HG02938 (cell line): Measurements from ENCODE around the gene RADIL.
"Not testable (repeated sequence)": the region's sequence is repeated elsewhere in the genome, so short reads cannot be mapped to it uniquely, and the experiment has no call there.

Source experiments
- ATAC-seq: cut with Tn5 transposase; IDR thresholded peaks from one replicate; pipeline ENCODE4 v1.9.1; 2021; ENCODE audit warnings: mild to moderate bottlenecking, moderate library complexity; ENCODE audit not compliant: unreplicated experiment

Gene RADIL

DNA sequence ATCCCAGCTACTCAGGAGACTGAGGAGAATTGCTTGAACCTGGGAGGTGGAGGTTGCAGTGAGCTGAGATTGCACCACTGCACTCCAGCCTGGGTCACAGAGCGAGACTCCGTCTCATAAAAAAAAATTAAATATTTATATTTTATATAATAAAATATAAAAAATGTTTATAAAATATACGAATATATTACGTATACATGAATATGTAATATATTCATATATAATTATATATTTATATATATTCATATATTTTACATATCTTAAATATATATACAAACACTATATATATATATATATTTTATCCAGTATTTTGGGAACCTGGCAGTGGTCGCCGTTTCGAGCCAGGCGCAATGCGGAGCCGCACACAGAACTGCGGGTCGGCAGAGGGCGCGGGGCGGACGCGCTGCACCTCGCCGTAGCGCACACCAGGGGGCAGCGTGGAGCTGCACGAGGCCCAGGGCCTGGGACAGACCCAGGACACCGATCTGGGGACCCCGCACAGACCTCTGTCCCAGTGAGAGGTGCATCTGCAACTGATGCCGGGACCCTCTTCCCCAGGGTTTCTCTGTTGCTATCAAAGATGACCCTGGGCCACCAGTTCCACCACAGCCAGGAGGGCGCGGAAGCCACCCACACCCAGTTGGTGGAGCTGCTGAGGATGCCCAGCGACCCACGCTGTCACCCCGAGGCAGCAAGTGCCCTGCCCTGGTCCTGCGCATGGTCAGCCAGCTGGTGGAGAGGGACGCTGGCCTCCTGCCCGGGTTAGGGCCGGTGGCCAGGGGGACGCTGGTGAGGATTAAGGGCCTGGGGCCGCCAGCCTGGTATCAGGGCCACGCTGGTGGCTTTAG, 85.4 kb downstream of the RADIL start:
- no peak for ATAC-seq

DNA sequence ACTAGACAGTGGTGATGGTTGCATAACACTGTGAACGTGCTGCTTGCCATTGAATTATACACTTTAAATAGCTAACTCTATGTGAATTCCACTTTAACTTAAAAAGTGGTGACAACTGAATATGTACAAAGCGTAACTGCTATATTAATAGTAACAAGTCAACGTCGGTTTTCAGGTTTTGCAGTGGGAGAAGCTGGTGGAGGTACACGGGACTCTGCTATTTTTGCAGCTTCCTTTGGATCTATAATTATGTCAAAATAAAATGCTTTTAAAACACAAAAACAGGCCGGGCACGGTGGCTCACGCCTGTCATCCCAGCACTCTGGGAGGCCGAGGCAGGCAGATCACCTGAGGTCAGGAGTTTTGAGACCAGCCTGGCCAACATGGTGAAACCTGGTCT, 87.1 kb downstream of the RADIL start:
- ATAC-seq: no peak

- ATAC-seq: no peak
Measured at GRCh38 chr7:4794591-4795350, 88.7 kb downstream of the RADIL start.

DNA sequence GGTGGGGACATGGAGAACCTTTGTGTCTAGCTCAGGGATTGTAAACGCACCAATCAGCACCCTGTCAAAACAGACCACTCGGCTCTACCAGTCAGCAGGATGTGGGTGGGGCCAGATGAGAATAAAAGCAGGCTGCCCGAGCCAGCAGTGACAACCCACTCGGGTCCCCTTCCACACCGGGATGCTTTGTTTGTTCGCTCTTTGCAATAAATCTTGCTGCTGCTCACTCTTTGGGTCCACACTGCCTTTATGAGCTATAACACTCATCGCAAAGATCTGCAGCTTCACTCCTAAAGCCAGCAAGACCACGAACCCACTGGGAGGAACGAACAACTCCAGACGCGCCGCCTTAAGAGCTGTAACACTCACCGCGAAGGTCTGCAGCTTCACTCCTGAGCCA, 89.3 kb downstream of the RADIL start:
- not testable (repeated sequence) for ATAC-seq

DNA sequence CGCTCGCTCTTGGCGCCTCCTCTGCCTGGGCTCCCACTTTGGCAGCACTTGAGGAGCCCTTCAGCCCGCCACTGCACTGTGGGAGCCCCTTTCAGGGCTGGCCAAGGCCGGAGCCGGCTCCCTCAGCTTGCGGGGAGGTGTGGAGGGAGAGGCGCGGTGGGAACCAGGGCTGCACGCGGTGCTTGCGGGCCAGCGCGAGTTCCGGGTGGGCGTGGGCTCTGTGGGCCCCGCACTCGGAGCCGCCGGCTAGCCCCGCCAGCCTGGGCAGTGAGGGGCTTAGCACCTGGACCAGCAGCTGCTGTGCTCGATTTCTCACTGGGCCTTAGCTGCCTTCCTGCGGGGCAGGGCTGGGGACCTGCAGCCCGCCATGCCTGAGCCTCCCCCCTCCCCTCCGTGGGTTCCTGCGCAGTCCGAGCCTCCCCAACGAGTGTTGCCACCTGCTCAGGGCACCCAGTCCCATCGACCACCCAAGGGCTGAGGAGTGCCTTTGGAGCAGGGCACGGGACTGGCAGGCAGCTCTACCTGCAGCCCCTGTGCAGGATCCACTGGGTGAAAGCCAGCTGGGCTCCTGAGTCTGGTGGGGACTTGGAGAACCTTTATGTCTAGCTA, 90.0 kb downstream of the RADIL start:
- ATAC-seq: not testable (repeated sequence)

- no peak for ATAC-seq
Measured at GRCh38 chr7:4792537-4793126, 90.9 kb downstream of the RADIL start.

DNA sequence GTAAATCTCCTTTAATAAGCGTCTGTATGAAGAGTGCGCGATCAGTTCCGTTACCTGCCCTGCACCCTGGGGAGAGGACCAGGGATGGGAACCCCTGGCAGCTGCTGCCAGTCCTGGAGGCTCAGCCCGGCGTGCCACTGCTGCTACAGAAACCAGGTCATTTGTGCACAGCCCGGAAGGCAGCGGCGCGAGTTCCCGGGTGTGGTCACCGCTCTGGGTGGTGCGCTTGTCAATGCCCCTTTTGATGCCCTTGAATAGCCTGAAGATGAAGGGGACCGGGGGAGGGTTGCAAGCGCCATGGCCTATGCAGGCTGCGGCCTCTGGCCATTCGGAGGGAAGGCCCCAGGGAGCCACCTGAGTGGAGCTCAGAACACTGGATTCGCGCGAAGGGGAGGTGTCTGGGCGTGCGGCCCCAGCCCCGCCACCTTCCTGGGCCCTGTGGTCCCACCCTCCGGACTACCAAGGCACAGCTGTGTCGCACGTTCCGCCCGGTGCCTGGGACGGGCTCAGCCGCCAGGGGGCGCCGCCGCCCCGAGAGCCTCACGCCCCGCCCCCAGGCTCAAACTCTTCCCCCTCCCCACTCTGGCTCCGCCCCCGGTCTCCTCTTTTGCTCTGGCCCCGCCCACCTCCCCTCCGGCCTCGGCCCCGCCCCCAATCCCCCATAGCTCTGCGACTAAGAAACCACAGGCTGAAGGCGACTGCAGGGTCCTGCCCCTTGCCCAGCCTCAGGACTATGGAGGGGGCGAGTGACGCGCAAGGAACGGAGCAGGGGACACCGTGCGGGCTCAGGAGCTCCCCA, 91.6 kb downstream of the RADIL start:
- no peak for ATAC-seq

DNA sequence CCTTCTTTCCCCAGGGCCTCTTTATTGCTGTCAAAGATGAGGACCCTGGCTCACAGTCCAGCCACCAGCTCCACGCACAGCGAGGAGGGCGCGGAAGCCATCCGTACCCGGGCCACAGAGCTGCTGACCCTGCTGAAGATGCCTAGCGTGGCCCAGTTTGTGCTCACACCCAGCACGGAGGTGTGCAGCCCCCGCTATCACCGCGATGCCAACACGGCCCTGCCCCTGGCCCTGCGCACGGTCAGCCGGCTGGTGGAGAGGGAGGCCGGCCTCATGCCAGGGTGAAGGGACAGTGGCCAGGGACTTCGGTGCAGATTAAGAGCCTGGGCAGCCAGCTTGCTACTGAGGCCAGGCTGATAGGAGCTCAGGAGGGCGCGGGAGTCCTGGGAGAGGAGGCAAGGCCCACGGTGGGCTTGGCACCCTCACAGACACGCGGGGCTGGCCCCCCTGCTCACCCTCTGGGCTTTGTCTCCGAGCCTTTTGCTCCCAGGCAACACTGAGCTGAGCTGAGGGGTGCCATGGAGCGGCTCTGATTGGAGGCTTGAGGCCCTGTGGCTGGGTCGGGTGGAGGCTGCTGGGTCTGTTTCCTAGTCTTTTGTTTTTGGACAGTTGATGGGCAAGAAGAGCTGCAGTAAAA, 92.3 kb downstream of the RADIL start:
- ATAC-seq: no peak

GRCh38 chr7:4790516-4790991, 93.0 kb downstream of the RADIL start:
- ATAC-seq: no peak

DNA sequence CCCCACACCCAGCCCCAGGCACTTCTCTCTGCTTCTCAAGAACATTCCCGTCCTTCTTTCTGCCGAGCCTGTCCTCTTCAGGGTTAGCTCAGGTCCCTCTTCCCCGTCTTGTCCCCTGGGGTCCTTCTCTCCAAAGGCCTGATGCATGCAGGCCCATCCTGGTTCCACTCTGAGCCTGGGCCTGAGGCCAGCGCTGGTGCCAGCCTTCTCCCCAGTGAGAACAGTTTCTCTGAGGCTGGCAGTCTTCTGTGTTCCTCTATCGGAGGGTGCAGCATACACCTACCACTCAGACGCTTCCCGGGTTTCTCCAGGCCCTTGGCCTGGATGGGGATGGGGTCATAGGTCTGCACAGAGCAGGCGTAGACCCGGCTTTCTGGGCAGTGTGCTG, 93.4 kb downstream of the RADIL start:
- ATAC-seq: no peak

DNA sequence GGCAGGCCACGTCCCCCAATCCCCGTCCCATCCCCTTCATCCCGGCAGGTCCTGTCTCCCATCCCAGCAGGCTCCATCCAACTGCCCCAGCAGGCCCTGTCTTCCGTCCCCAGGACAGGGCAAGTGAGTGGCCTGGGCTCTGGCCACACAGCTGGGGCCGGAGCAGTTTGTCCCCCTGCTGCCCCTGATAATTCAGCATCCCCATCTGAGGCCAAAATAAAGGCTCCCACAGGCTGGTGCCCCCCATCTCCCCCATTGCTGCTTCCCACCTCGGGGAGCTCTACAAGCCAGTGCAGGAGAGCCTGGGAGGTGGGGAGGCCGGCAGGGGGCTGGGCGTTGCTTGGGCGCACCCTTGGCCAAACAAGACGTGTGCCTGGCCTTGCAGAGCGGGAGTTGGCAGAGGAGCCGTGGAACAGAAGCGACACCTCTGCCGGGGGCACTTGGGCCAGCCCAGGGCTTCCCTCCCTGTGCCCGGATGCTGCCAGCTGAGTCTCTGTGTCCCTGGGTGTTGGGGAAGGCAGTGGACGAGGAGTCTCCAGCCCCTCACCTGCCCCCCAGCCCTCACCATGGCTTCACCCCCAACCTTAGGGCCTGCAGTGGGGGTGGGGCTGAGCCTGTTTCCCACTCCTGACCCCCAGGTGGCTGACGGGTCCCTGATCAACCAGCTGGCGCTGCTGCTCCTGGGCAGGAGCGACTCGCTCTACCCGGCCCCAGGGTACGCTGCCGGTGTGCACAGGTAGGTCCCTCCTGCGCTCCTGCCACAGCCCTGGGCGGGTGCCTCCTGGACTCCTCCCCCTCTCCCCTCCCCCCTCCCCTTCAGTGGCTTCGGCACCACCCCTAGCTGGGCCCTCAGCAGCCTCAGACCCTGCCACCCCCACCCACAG, 94.1 kb downstream of the RADIL start:
- ATAC-seq: no peak

GRCh38 chr7:4788627-4789189, 94.8 kb downstream of the RADIL start:
- ATAC-seq: no peak

- ATAC-seq: no peak
Measured at GRCh38 chr7:4787947-4788626, 95.4 kb downstream of the RADIL start.

DNA sequence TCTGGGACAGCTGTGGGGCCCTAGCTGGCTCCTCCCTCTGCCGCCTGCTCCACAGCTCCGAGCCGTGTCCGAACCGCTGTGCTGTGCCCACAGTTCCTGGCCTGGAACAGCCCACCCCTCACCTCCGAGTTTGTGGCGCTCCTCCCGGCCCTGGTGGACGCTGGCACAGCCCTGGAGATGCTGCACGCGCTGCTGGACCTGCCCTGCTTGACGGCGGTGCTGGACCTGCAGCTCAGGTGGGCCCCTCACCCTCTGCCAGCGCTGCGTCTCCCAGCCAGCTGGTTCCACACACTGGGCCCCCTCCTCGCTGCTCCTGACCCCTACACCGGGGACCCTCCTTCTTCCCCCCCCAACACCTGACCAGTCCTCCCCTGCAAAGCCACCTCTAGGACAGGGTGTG, 96.0 kb downstream of the RADIL start:
- ATAC-seq: no peak

- no peak for ATAC-seq
Measured at GRCh38 chr7:4786015-4786414, 97.5 kb downstream of the RADIL start.

GRCh38 chr7:4785371-4785770, 98.1 kb downstream of the RADIL start:
- no peak for ATAC-seq

DNA sequence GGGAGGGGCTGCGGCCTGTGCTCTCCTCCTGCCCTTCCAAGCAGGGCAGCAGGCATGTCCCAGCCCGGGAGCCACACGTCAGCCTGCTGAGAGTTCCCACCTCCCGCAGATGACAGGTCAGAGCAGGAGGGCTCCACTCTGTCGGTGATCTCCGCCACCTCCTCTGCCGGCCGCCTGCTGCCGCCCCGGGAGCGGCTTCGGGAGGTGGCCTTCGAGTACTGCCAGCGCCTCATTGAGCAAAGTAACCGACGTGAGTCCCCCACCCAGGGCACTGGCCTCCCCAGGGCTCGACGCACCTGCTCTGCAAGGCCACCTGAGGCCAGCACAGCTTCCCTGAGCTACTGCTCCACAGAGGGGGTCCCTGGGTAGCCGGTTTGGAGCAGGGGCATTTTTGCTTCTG, 98.7 kb downstream of the RADIL start:
- ATAC-seq: no peak

GRCh38 chr7:4783762-4784351, 99.7 kb downstream of the RADIL start:
- ATAC-seq: no peak
